ENCODE measurements around the gene KCNMA1. TPM values are rescaled to one million over a fixed set of nuclear protein-coding genes. Genes with fewer than 3 reads are reported as not detected.

Gene KCNMA1
- total RNA-seq, 1 experiment from 2014 or later = 0.45 TPM

- no TSS peak for BruUV-seq (replicated peaks)
- CTCF ChIA-PET = interaction anchor here (0.9 kb wide), 1 partner anchor 60 kb away, joined by 3 read pairs; no protein-coding TSS in a partner anchor
- TF ChIP-seq CTCF (IDR thresholded peaks at IDR 0.05; ENCODE audit: unreplicated experiment) = no peak
- H3K4me3 Mint-ChIP-seq (ENCODE audit: low read depth, unreplicated experiment) = no peak overlapping the region
- no peak for DNase-seq
- H3K9me3 Mint-ChIP-seq (ENCODE audit: low read depth, unreplicated experiment) = no peaks in the 10 kb centered on the region
- no peaks in the 10 kb centered on the region for H3K36me3 Mint-ChIP-seq (ENCODE audit: insufficient read depth, unreplicated experiment)
- peaks cover 23% of the 10 kb centered on the region for H3K4me1 Mint-ChIP-seq (ENCODE audit: low read depth, unreplicated experiment)
- H3K27ac Mint-ChIP-seq (ENCODE audit: unreplicated experiment) = no peak overlapping the region
- H3K27me3 Mint-ChIP-seq (ENCODE audit: unreplicated experiment) = peaks cover 17% of the 10 kb centered on the region
- intact Hi-C loops (cut with micrococcal nuclease; ENCODE audit: unreplicated experiment) = no loop called here
These were observed 390.3 kb downstream of the KCNMA1 start for GRCh38 chr10:77247031-77247990.

- peaks cover 17% of the 10 kb centered on the region for H3K27me3 Mint-ChIP-seq (ENCODE audit: unreplicated experiment)
- intact Hi-C loops (cut with micrococcal nuclease; ENCODE audit: unreplicated experiment) = no loop called here
- DNase-seq = no peak
- BruUV-seq (replicated peaks) = no TSS peak
- no peaks in the 10 kb centered on the region for H3K36me3 Mint-ChIP-seq (ENCODE audit: insufficient read depth, unreplicated experiment)
- CTCF ChIA-PET = no interaction called here
- H3K27ac Mint-ChIP-seq (ENCODE audit: unreplicated experiment) = no peak overlapping the region
- TF ChIP-seq CTCF (IDR thresholded peaks at IDR 0.05; ENCODE audit: unreplicated experiment) = no peak
- no peaks in the 10 kb centered on the region for H3K9me3 Mint-ChIP-seq (ENCODE audit: low read depth, unreplicated experiment)
- peaks cover 23% of the 10 kb centered on the region for H3K4me1 Mint-ChIP-seq (ENCODE audit: low read depth, unreplicated experiment)
- H3K4me3 Mint-ChIP-seq (ENCODE audit: low read depth, unreplicated experiment) = no peak overlapping the region
These were observed 391.7 kb downstream of the KCNMA1 start for GRCh38 chr10:77245953-77246352.

GRCh38 chr10:77244746-77245145, 392.9 kb downstream of the KCNMA1 start:
- no TSS peak for BruUV-seq (replicated peaks)
- Mint-ChIP-seq H3K36me3 (ENCODE audit: insufficient read depth, unreplicated experiment) (no peaks in the 10 kb centered on the region), H3K27me3 (ENCODE audit: unreplicated experiment) (peaks cover 11% of the 10 kb centered on the region), H3K27ac (ENCODE audit: unreplicated experiment) (no peak overlapping the region), H3K9me3 (ENCODE audit: low read depth, unreplicated experiment) (no peaks in the 10 kb centered on the region), H3K4me3 (ENCODE audit: low read depth, unreplicated experiment) (no peak overlapping the region), H3K4me1 (ENCODE audit: low read depth, unreplicated experiment) (peaks cover 23% of the 10 kb centered on the region)
- no peak for TF ChIP-seq CTCF (IDR thresholded peaks at IDR 0.05; ENCODE audit: unreplicated experiment)
- intact Hi-C loops (cut with micrococcal nuclease; ENCODE audit: unreplicated experiment) = no loop called here
- DNase-seq = no peak
- CTCF ChIA-PET = interaction anchor here (0.6 kb wide), 1 partner anchor 773 kb away, joined by 3 read pairs; no protein-coding TSS in a partner anchor

GRCh38 chr10:77244286-77244685, 393.3 kb downstream of the KCNMA1 start:
- H3K27ac Mint-ChIP-seq (ENCODE audit: unreplicated experiment) = no peak overlapping the region
- H3K27me3 Mint-ChIP-seq (ENCODE audit: unreplicated experiment) = peaks cover 6% of the 10 kb centered on the region
- CTCF ChIA-PET = no interaction called here
- intact Hi-C loops (cut with micrococcal nuclease; ENCODE audit: unreplicated experiment) = no loop called here
- H3K4me3 Mint-ChIP-seq (ENCODE audit: low read depth, unreplicated experiment) = no peak overlapping the region
- no TSS peak for BruUV-seq (replicated peaks)
- no peaks in the 10 kb centered on the region for H3K36me3 Mint-ChIP-seq (ENCODE audit: insufficient read depth, unreplicated experiment)
- no peak for TF ChIP-seq CTCF (IDR thresholded peaks at IDR 0.05; ENCODE audit: unreplicated experiment)
- peaks cover 23% of the 10 kb centered on the region for H3K4me1 Mint-ChIP-seq (ENCODE audit: low read depth, unreplicated experiment)
- no peaks in the 10 kb centered on the region for H3K9me3 Mint-ChIP-seq (ENCODE audit: low read depth, unreplicated experiment)
- DNase-seq = no peak
